ENCODE data around the gene PADI4. TPM values are rescaled to one million over a fixed set of nuclear protein-coding genes. Genes with fewer than 3 reads are reported as not detected.

Gene PADI4
- total RNA-seq, 1 donor from 2014 or later = 0.74 TPM

GRCh38 chr1:17360272-17360956 is 52.4 kb downstream of the PADI4 start:
- H3K27ac ChIP-seq = no peak overlapping the region
- no peak overlapping the region for H3K4me3 ChIP-seq
- H3K9me3 ChIP-seq = no peaks in the 10 kb centered on the region
- TF ChIP-seq POLR2AphosphoS5 (IDR thresholded peaks at IDR 0.05; ENCODE audit: insufficient read depth in 1 of 2, low read depth in 1 of 2) (no peak), POLR2A (IDR thresholded peaks at IDR 0.05) (no peak)
- TF ChIP-seq, protein P1, sequence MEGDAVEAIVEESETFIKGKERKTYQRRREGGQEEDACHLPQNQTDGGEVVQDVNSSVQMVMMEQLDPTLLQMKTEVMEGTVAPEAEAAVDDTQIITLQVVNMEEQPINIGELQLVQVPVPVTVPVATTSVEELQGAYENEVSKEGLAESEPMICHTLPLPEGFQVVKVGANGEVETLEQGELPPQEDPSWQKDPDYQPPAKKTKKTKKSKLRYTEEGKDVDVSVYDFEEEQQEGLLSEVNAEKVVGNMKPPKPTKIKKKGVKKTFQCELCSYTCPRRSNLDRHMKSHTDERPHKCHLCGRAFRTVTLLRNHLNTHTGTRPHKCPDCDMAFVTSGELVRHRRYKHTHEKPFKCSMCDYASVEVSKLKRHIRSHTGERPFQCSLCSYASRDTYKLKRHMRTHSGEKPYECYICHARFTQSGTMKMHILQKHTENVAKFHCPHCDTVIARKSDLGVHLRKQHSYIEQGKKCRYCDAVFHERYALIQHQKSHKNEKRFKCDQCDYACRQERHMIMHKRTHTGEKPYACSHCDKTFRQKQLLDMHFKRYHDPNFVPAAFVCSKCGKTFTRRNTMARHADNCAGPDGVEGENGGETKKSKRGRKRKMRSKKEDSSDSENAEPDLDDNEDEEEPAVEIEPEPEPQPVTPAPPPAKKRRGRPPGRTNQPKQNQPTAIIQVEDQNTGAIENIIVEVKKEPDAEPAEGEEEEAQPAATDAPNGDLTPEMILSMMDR (IDR thresholded peaks at IDR 0.05) = no peak
- H3K27me3 ChIP-seq = no peaks in the 10 kb centered on the region
- intact Hi-C loops (cut with DNase I) = loop anchor here (10.0 kb wide), 1 partner anchor 814 kb away; no protein-coding TSS in a partner anchor
- no peak for DNase-seq (ENCODE audit: extremely low spot score in 2 of 2)
- no peaks in the 10 kb centered on the region for H3K36me3 ChIP-seq
- no peaks in the 10 kb centered on the region for H3K4me1 ChIP-seq

GRCh38 chr1:17361687-17362086 is 53.7 kb downstream of the PADI4 start:
- no peak for DNase-seq (ENCODE audit: extremely low spot score in 2 of 2)
- Histone ChIP-seq H3K36me3 (no peaks in the 10 kb centered on the region), H3K4me3 (no peak overlapping the region), H3K4me1 (no peaks in the 10 kb centered on the region), H3K27ac (no peak overlapping the region), H3K9me3 (no peaks in the 10 kb centered on the region), H3K27me3 (no peaks in the 10 kb centered on the region)
- intact Hi-C loops (cut with DNase I) = loop anchor here (10.0 kb wide), 1 partner anchor 813 kb away; no protein-coding TSS in a partner anchor
- TF ChIP-seq, protein P1 (IDR thresholded peaks at IDR 0.05) = no peak
- no peak for TF ChIP-seq POLR2AphosphoS5 (IDR thresholded peaks at IDR 0.05; ENCODE audit: insufficient read depth in 1 of 2, low read depth in 1 of 2)
- no peak for TF ChIP-seq POLR2A (IDR thresholded peaks at IDR 0.05)

DNA sequence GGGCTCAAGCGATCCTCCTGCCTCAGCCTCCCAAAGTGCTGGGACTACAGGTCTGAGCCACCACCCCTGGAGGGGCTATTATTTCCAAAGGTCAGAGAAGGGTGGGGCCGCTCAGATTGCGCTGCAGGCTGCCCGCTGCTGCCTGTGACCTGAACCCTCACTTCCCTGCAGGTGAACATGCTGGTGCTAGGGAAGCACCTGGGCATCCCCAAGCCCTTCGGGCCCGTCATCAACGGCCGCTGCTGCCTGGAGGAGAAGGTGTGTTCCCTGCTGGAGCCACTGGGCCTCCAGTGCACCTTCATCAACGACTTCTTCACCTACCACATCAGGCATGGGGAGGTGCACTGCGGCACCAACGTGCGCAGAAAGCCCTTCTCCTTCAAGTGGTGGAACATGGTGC is 55.4 kb downstream of the PADI4 start:
- no peak overlapping the region for H3K27ac ChIP-seq
- H3K27me3 ChIP-seq = no peaks in the 10 kb centered on the region

DNA sequence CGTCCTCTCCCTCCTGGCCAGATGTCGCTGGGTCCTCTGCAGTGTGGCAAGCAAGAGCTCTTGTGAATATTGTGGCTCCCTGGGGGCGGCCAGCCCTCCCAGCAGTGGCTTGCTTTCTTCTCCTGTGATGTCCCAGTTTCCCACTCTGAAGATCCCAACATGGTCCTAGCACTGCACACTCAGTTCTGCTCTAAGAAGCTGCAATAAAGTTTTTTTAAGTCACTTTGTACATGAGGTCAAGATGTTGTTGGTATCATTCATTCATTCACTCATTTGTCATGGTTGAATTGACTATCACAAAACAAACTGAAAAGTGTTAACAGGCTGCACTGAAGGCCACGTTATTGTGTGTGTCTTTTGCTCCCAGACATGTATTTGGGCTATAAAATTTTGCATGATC is 55.8 kb downstream of the PADI4 start:
- Histone ChIP-seq H3K36me3 (no peaks in the 10 kb centered on the region), H3K27ac (no peak overlapping the region), H3K4me3 (no peak overlapping the region), H3K9me3 (no peaks in the 10 kb centered on the region), H3K27me3 (no peaks in the 10 kb centered on the region), H3K4me1 (no peaks in the 10 kb centered on the region)
- no peak for TF ChIP-seq POLR2AphosphoS5 (IDR thresholded peaks at IDR 0.05; ENCODE audit: insufficient read depth in 1 of 2, low read depth in 1 of 2)
- TF ChIP-seq, protein P1 (IDR thresholded peaks at IDR 0.05) = no peak
- no peak for TF ChIP-seq POLR2A (IDR thresholded peaks at IDR 0.05)
- no peak for DNase-seq (ENCODE audit: extremely low spot score in 2 of 2)
- intact Hi-C loops (cut with DNase I) = loop anchor here (10.0 kb wide), 1 partner anchor 811 kb away; no protein-coding TSS in a partner anchor

More for the DNA sequence above, 55.4 kb downstream of the PADI4 start:
- DNase-seq (ENCODE audit: extremely low spot score in 2 of 2) = no peak
- H3K4me3 ChIP-seq = no peak overlapping the region
- H3K36me3 ChIP-seq = no peaks in the 10 kb centered on the region
- H3K4me1 ChIP-seq = no peaks in the 10 kb centered on the region
- TF ChIP-seq POLR2A (IDR thresholded peaks at IDR 0.05) = no peak
- no peak for TF ChIP-seq POLR2AphosphoS5 (IDR thresholded peaks at IDR 0.05; ENCODE audit: insufficient read depth in 1 of 2, low read depth in 1 of 2)
- TF ChIP-seq, protein P1 (IDR thresholded peaks at IDR 0.05) = no peak
- no peaks in the 10 kb centered on the region for H3K9me3 ChIP-seq
- intact Hi-C loops (cut with DNase I) = loop anchor here (10.0 kb wide), 1 partner anchor 811 kb away; no protein-coding TSS in a partner anchor

GRCh38 chr1:17365293-17365692 is 57.3 kb downstream of the PADI4 start:
- Histone ChIP-seq H3K36me3 (no peaks in the 10 kb centered on the region), H3K4me1 (no peaks in the 10 kb centered on the region), H3K27me3 (no peaks in the 10 kb centered on the region), H3K9me3 (no peaks in the 10 kb centered on the region), H3K4me3 (no peak overlapping the region), H3K27ac (no peak overlapping the region)
- intact Hi-C loops (cut with DNase I) = loop anchor here (10.0 kb wide), 1 partner anchor 810 kb away; no protein-coding TSS in a partner anchor
- DNase-seq (ENCODE audit: extremely low spot score in 2 of 2) = no peak
- TF ChIP-seq POLR2A (IDR thresholded peaks at IDR 0.05) = no peak
- TF ChIP-seq, protein P1 (IDR thresholded peaks at IDR 0.05) = no peak
- no peak for TF ChIP-seq POLR2AphosphoS5 (IDR thresholded peaks at IDR 0.05; ENCODE audit: insufficient read depth in 1 of 2, low read depth in 1 of 2)
